ENCODE measurements around the gene PDSS2. TPM values are rescaled to one million over a fixed set of nuclear protein-coding genes. Genes with fewer than 3 reads are reported as not detected.

The PDSS2 gene
- total RNA-seq, 4 donors from 2014 or later, result 2.3 to 16.9 (median 10.7) TPM

- TF ChIP-seq CTCF (IDR thresholded peaks at IDR 0.05) (no peak), POLR2A (IDR thresholded peaks at IDR 0.05) (no peak)
- H3K27me3 ChIP-seq, result no peaks in the 10 kb centered on the region
- DNase-seq, result no peak
- H3K4me3 ChIP-seq, result no peak overlapping the region
- H3K9me3 ChIP-seq, result no peaks in the 10 kb centered on the region
- intact Hi-C loops (cut with DNase I; ENCODE audit: low total_unique reads), result no loop called here
- H3K36me3 ChIP-seq, result no peaks in the 10 kb centered on the region
- H3K4me1 ChIP-seq, result no peaks in the 10 kb centered on the region
- no peak overlapping the region for H3K27ac ChIP-seq
Observed at GRCh38 chr6:107441682-107442081, 17.7 kb downstream of the PDSS2 start.

GRCh38 chr6:107440936-107441335 is 18.4 kb downstream of the PDSS2 start:
- DNase-seq, result no peak
- no peak for TF ChIP-seq CTCF (IDR thresholded peaks at IDR 0.05)
- TF ChIP-seq POLR2A (IDR thresholded peaks at IDR 0.05), result no peak
- Histone ChIP-seq H3K9me3 (no peaks in the 10 kb centered on the region), H3K4me3 (no peak overlapping the region), H3K4me1 (no peaks in the 10 kb centered on the region), H3K36me3 (no peaks in the 10 kb centered on the region), H3K27me3 (no peaks in the 10 kb centered on the region), H3K27ac (no peak overlapping the region)
- intact Hi-C loops (cut with DNase I; ENCODE audit: low total_unique reads), result no loop called here

- no peaks in the 10 kb centered on the region for H3K27me3 ChIP-seq
- DNase-seq, result no peak
- H3K4me3 ChIP-seq, result no peak overlapping the region
- TF ChIP-seq CTCF (IDR thresholded peaks at IDR 0.05) (no peak), POLR2A (IDR thresholded peaks at IDR 0.05) (no peak)
- H3K36me3 ChIP-seq, result no peaks in the 10 kb centered on the region
- H3K9me3 ChIP-seq, result no peaks in the 10 kb centered on the region
- H3K27ac ChIP-seq, result no peak overlapping the region
- intact Hi-C loops (cut with DNase I; ENCODE audit: low total_unique reads), result no loop called here
- H3K4me1 ChIP-seq, result no peaks in the 10 kb centered on the region
Observed at GRCh38 chr6:107439406-107439805, 20.0 kb downstream of the PDSS2 start.

- H3K27me3 ChIP-seq, result no peaks in the 10 kb centered on the region
- H3K4me1 ChIP-seq, result no peaks in the 10 kb centered on the region
- intact Hi-C loops (cut with DNase I; ENCODE audit: low total_unique reads), result no loop called here
- H3K9me3 ChIP-seq, result no peaks in the 10 kb centered on the region
- H3K36me3 ChIP-seq, result no peaks in the 10 kb centered on the region
- no peak overlapping the region for H3K27ac ChIP-seq
- no peak for DNase-seq
- no peak overlapping the region for H3K4me3 ChIP-seq
- TF ChIP-seq POLR2A (IDR thresholded peaks at IDR 0.05) (no peak), CTCF (IDR thresholded peaks at IDR 0.05) (no peak)
Observed at GRCh38 chr6:107437691-107438090, 21.7 kb downstream of the PDSS2 start.

- Histone ChIP-seq H3K27me3 (no peaks in the 10 kb centered on the region), H3K27ac (no peak overlapping the region), H3K36me3 (no peaks in the 10 kb centered on the region), H3K9me3 (no peaks in the 10 kb centered on the region), H3K4me1 (peaks cover 0 to 2% of the 10 kb centered on the region in 2 donors), H3K4me3 (no peak overlapping the region)
- intact Hi-C loops (cut with DNase I; ENCODE audit: low total_unique reads), result no loop called here
- no peak for TF ChIP-seq CTCF (IDR thresholded peaks at IDR 0.05)
- no peak for TF ChIP-seq POLR2A (IDR thresholded peaks at IDR 0.05)
- DNase-seq, result no peak
Observed at GRCh38 chr6:107436881-107437280, 22.5 kb downstream of the PDSS2 start.
